Transverse colon (tissue), 4 donors: ENCODE measurements around the gene GRK4.

Experiments
- EP300 ChIP-seq: sonication (generic); formaldehyde crosslinking; IDR thresholded peaks from one replicate; pipeline ENCODE4 v1.6.1; 2017; ENCODE audit warnings: antibody characterized with exemption, low read depth
- POLR2A ChIP-seq: fragments of 450-650 bp; IDR thresholded peaks from one replicate; pipeline ENCODE4 v1.6.1; 2016; ENCODE audit warnings: antibody characterized with exemption, mild to moderate bottlenecking, moderate library complexity
- POLR2AphosphoS5 ChIP-seq, 3 donors: sonication (generic); formaldehyde crosslinking; IDR thresholded peaks; one replicate each; pipeline ENCODE4 v1.6.1; 2016; ENCODE audit warnings: antibody characterized with exemption in 3 of 3
- TF ChIP-seq, protein P1 (sequence below), 5 experiments: fragments of 200-600 bp in 3 of 5; fragments of 450-650 bp in 2 of 5; sonication (generic) in 3 of 5; IDR thresholded peaks; 1 replicate in 2 of 5; 2 replicates in 3 of 5; pipeline ENCODE4 v1.5.1; 2016 to 2017; ENCODE audit warnings: antibody characterized with exemption in 5 of 5, inconsistent platforms in 3 of 5, mild to moderate bottlenecking in 2 of 5, moderate library complexity in 1 of 5

GRCh38 chr4:2924286-2924685 is 39.1 kb upstream of the GRK4 start:
- no peak for TF ChIP-seq POLR2AphosphoS5 (IDR thresholded peaks at IDR 0.05)
- TF ChIP-seq, protein P1, sequence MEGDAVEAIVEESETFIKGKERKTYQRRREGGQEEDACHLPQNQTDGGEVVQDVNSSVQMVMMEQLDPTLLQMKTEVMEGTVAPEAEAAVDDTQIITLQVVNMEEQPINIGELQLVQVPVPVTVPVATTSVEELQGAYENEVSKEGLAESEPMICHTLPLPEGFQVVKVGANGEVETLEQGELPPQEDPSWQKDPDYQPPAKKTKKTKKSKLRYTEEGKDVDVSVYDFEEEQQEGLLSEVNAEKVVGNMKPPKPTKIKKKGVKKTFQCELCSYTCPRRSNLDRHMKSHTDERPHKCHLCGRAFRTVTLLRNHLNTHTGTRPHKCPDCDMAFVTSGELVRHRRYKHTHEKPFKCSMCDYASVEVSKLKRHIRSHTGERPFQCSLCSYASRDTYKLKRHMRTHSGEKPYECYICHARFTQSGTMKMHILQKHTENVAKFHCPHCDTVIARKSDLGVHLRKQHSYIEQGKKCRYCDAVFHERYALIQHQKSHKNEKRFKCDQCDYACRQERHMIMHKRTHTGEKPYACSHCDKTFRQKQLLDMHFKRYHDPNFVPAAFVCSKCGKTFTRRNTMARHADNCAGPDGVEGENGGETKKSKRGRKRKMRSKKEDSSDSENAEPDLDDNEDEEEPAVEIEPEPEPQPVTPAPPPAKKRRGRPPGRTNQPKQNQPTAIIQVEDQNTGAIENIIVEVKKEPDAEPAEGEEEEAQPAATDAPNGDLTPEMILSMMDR (IDR thresholded peaks at IDR 0.05) = no peak
- TF ChIP-seq POLR2A = no peak
- no peak for TF ChIP-seq EP300
